Ishikawa (cell line): ENCODE results near the gene HIBADH.
A peak's percentile ranks its signal among the peaks of the same experiment; 100 is the strongest.

Source experiments
- CEBPB ChIP-seq: IDR thresholded peaks from 2 replicates; pipeline ENCODE4 v1.6.1; 2012
- CREB1 ChIP-seq: IDR thresholded peaks from 2 replicates; pipeline ENCODE4 v1.6.1; 2012; ENCODE audit warnings: low read depth
- EGR1 ChIP-seq: IDR thresholded peaks from 2 replicates; pipeline ENCODE4 v1.6.1; 2012
- EP300 ChIP-seq: IDR thresholded peaks from 2 replicates; pipeline ENCODE4 v1.6.1; 2012; ENCODE audit warnings: borderline replicate concordance
- FOXM1 ChIP-seq: IDR thresholded peaks from 2 replicates; pipeline ENCODE4 v1.6.1; 2012; ENCODE audit warnings: low read depth, borderline replicate concordance
- NFIC ChIP-seq: IDR thresholded peaks from 2 replicates; pipeline ENCODE4 v1.6.1; 2012
- RAD21 ChIP-seq: IDR thresholded peaks from 2 replicates; pipeline ENCODE4 v1.6.1; 2012; ENCODE audit warnings: low read depth
- TAF1 ChIP-seq: IDR thresholded peaks from 2 replicates; pipeline ENCODE4 v1.6.1; 2012; ENCODE audit warnings: low read depth, mild to moderate bottlenecking
- TCF12 ChIP-seq: IDR thresholded peaks from 2 replicates; pipeline ENCODE4 v1.6.1; 2012; ENCODE audit warnings: low read depth
- TEAD4 ChIP-seq: IDR thresholded peaks from 2 replicates; pipeline ENCODE4 v1.6.1; 2012
- YY1 ChIP-seq: IDR thresholded peaks from 2 replicates; pipeline ENCODE4 v1.6.1; 2012; ENCODE audit warnings: low read depth
- ZBTB7A ChIP-seq: IDR thresholded peaks from 2 replicates; pipeline ENCODE4 v1.6.1; 2012; ENCODE audit warnings: low read depth
- TF ChIP-seq, protein P1 (sequence below): IDR thresholded peaks from 2 replicates; pipeline ENCODE4 v1.6.1; 2012
- TF ChIP-seq, protein P2 (sequence below): IDR thresholded peaks from 2 replicates; pipeline ENCODE4 v1.6.1; 2012
- TF ChIP-seq, protein P3 (sequence below): IDR thresholded peaks from 2 replicates; pipeline ENCODE4 v1.6.1; 2012; ENCODE audit warnings: low read depth, mild to moderate bottlenecking

Gene HIBADH

DNA sequence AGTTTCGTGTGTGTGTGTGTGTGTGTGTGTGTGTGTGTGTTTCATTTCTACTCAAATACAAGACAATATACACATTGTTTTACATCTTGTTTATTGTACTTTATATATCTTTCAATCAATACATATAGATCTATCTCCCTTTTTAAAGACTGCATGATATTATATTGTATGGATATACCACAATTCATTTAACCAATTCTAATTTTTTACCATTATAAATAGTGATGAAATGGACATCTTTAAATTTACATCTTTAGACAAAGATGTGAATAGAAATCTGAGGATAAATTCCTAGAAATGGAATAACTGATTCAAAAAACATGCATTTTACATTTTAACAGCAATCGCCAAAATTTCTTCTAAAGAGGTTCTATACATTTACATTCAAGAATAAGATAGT, 23.2 kb upstream of the HIBADH start:
- no peak for TF ChIP-seq EGR1

DNA sequence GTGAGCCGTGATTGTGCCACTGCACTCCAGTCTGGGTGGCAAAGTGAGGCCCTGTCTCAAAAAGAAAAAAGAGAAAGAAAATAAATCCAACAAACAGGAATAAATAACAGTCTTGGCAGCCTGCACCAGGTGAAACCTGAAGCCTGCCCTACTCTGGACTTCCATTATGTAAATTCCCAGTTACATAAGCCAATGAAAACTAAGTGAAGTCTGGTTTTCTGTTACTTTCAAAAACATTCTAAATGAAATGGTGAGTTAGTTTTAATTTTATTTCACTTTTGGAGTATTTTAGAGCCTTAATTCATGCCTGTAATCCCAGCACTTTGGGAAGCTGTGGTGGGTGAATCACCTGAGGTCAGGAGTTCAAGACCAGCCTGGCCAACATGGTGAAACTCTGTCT, 22.5 kb upstream of the HIBADH start:
- TF ChIP-seq, protein P1, sequence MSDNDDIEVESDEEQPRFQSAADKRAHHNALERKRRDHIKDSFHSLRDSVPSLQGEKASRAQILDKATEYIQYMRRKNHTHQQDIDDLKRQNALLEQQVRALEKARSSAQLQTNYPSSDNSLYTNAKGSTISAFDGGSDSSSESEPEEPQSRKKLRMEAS, result no peak
- no peak for TF ChIP-seq TCF12
- TF ChIP-seq ZBTB7A, result no peak
- TF ChIP-seq CEBPB, result no peak
- no peak for TF ChIP-seq EP300
- no peak for TF ChIP-seq TAF1
- TF ChIP-seq CREB1, result no peak
- no peak for TF ChIP-seq FOXM1

DNA sequence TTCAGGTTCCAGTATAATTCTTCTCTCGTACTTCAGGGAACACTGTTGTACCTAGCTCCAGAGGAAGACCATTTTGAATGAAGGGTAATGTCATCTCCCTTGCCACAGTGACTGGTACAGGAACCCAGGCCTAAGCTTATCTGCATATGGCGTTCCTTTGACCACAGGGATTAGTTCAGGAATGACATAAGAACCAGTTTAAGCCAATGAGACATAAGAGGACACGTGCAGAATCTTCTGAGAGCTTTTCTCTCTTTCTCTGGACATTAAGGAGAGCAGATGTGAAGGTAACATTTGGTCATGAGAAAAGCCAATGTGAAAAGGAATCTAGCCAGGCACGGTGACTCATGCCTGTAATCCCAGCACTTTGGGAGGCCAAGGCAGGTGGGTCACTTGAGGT, 21.8 kb upstream of the HIBADH start:
- no peak for TF ChIP-seq TEAD4
- TF ChIP-seq CREB1, result no peak
- no peak for TF ChIP-seq ZBTB7A
- no peak for TF ChIP-seq EP300
- no peak for TF ChIP-seq TAF1
- TF ChIP-seq YY1, result no peak
- TF ChIP-seq RAD21, result no peak

DNA sequence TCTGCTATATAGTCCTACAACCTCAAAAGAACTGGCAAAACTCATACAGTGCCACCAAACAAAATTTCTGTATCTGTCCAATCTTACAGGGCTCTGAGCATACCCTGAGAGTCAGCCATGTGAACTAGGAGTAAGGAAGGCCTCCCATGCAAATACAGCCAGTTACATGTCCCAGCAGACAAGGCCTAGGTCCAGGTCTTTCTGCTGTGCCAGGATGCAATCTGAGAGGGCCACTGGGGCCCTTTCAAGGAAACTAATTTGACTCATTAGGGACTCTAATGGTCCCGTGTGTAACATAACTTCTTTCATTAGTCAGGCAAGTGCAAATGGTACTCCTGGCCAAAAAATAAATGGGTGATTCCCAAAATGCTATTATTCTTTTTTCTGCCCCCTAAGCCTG, 17.9 kb upstream of the HIBADH start:
- TF ChIP-seq TAF1, result no peak

DNA sequence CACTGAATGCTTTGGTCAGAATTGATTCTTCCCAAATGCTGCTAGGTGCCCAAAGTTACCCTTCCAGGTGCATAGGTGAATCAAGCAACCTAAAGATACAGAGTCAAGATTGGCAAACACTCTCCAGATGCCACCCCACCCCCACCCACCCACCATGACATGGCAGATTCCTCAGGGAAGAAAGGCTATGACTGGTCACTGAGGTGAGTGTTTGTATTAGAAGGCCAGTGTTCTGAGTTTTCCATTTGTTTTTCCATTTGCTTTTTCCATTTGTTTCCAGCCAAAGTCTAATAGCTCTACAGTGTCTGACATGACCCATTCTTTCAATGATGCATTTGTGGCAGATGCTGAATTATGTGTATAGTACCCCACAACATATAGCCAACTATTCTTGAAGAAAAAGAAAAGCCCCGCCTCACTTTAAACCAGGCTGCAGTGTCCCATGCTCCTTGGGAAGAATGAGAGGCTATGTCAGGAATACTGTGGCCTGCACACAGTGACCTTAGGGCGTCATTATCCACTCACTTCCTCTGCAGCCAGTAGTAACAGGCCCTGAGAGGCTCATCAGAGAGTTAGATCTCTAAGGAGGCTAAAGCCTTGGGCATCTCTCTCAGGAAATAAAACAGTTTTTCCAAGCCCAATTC, 16.1 kb upstream of the HIBADH start:
- TF ChIP-seq TAF1 (no peak), NFIC (no peak), ZBTB7A (no peak), FOXM1 (no peak), TCF12 (no peak), EGR1 (no peak)
- TF ChIP-seq, protein P2, sequence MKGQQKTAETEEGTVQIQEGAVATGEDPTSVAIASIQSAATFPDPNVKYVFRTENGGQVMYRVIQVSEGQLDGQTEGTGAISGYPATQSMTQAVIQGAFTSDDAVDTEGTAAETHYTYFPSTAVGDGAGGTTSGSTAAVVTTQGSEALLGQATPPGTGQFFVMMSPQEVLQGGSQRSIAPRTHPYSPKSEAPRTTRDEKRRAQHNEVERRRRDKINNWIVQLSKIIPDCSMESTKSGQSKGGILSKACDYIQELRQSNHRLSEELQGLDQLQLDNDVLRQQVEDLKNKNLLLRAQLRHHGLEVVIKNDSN, result no peak
- TF ChIP-seq, protein P3, sequence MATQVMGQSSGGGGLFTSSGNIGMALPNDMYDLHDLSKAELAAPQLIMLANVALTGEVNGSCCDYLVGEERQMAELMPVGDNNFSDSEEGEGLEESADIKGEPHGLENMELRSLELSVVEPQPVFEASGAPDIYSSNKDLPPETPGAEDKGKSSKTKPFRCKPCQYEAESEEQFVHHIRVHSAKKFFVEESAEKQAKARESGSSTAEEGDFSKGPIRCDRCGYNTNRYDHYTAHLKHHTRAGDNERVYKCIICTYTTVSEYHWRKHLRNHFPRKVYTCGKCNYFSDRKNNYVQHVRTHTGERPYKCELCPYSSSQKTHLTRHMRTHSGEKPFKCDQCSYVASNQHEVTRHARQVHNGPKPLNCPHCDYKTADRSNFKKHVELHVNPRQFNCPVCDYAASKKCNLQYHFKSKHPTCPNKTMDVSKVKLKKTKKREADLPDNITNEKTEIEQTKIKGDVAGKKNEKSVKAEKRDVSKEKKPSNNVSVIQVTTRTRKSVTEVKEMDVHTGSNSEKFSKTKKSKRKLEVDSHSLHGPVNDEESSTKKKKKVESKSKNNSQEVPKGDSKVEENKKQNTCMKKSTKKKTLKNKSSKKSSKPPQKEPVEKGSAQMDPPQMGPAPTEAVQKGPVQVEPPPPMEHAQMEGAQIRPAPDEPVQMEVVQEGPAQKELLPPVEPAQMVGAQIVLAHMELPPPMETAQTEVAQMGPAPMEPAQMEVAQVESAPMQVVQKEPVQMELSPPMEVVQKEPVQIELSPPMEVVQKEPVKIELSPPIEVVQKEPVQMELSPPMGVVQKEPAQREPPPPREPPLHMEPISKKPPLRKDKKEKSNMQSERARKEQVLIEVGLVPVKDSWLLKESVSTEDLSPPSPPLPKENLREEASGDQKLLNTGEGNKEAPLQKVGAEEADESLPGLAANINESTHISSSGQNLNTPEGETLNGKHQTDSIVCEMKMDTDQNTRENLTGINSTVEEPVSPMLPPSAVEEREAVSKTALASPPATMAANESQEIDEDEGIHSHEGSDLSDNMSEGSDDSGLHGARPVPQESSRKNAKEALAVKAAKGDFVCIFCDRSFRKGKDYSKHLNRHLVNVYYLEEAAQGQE, result no peak
- TF ChIP-seq, protein P1, result no peak

DNA sequence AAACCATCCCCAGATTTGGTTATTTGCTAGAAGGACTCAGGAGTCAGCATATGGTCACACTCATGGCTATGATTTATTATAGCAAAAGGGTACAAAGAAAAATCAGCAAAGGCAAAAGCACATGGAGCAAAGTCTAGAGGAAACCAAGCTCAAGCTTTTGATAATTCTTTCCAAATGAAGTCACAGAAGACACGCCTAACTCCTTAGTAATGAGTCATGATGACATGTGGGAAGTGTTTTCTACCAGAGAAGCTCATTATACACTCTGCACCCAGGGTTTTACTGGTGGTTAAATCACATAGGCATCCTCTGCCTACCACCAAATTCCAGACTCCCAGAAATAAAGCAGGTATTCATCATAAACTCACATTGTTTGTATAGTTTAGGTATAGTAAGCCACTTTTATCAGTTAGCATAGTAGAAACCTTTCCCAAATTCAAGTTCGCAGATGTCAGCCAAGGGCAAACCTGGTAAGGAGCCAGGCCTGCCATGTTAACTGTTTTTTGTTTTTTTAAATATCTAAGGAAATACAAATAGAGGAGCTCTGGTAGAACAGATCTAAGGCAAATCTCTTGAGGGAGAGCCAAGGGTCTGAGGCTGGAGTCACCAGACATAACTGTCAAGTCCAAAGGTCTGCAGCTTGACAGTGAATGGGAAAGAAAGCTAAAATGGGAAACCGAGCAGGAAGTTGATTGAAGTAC, 15.4 kb upstream of the HIBADH start:
- TF ChIP-seq CREB1, result peak; percentile 43; the same call in 1 of the 2 replicates
- no peak for TF ChIP-seq EGR1
- no peak for TF ChIP-seq RAD21
- no peak for TF ChIP-seq YY1
- TF ChIP-seq EP300, result peak; percentile 59; the same call in 1 of the 2 replicates
- TF ChIP-seq, protein P1, result peak; percentile 75
- TF ChIP-seq CEBPB, result no peak
- no peak for TF ChIP-seq TAF1
- TF ChIP-seq, protein P2, result no peak
- TF ChIP-seq ZBTB7A, result no peak
- TF ChIP-seq TCF12, result peak; percentile 56
- peak; percentile 37; the same call in 1 of the 2 replicates for TF ChIP-seq FOXM1
- no peak for TF ChIP-seq NFIC
- TF ChIP-seq, protein P3, result no peak
- peak; percentile 64 for TF ChIP-seq TEAD4
